H1 (cell line): ENCODE measurements around the gene RPS6KA2. TPM values are rescaled to one million over a fixed set of nuclear protein-coding genes. Genes with fewer than 3 reads are reported as not detected.

ENCODE experiments used
- CTCF ChIA-PET: fragments of 300-600 bp; sonication (Branson Sonifier 250); formaldehyde crosslinking; loops from one replicate; lab custom pipeline; 2021; ENCODE audit not compliant: partially characterized antibody; lab: Charles Lee
- POLR2A ChIA-PET: fragments of 300-600 bp; sonication (Branson Sonifier 250); formaldehyde crosslinking; loops from one replicate; lab custom pipeline; 2021; ENCODE audit warnings: inconsistent platforms; ENCODE audit not compliant: partially characterized antibody; lab: Charles Lee
- DNase-seq, 2 experiments: peaks; one replicate each; pipeline versions ENCODE4 v3.0.0 to v3.0.0-alpha.2; 2010 to 2022; ENCODE audit warnings: low spot score in 2 of 2, low read depth in 1 of 2, mixed read lengths in 1 of 2
- FAIRE-seq: peaks from 2 replicates; lab custom pipeline; 2011; peaks lifted over from hg19 to GRCh38; lab: Jason Lieb, UNC
- H2AFZ ChIP-seq: 2 replicates; pipeline ENCODE4 v1.8.1; 2012; ENCODE audit warnings: low read length, inconsistent platforms
- H2AK5ac ChIP-seq: 2 replicates; pipeline ENCODE4 v1.6.1; 2013; ENCODE audit warnings: low read depth, low read length
- H2BK120ac ChIP-seq: replicated peaks from 2 replicates; pipeline ENCODE3; 2013; ENCODE audit warnings: low read depth, low read length, inconsistent platforms
- H2BK12ac ChIP-seq: 2 replicates; pipeline ENCODE4 v1.6.1; 2013; ENCODE audit warnings: low read depth, low read length
- H2BK15ac ChIP-seq: 2 replicates; pipeline ENCODE4 v1.6.1; 2013; ENCODE audit warnings: low read length
- H2BK20ac ChIP-seq: 2 replicates; pipeline ENCODE4 v1.6.1; 2013; ENCODE audit warnings: low read length
- H2BK5ac ChIP-seq: 2 replicates; pipeline ENCODE4 v1.6.1; 2013; ENCODE audit warnings: low read depth, low read length
- H3K14ac ChIP-seq: 2 replicates; pipeline ENCODE4 v1.6.1; 2013; ENCODE audit warnings: inconsistent platforms; ENCODE audit not compliant: insufficient read length
- H3K18ac ChIP-seq: 2 replicates; pipeline ENCODE4 v1.6.1; 2013; ENCODE audit warnings: low read length; ENCODE audit errors: extremely low read depth
- H3K23ac ChIP-seq: 2 replicates; pipeline ENCODE4 v1.6.1; 2013; ENCODE audit warnings: inconsistent platforms; ENCODE audit not compliant: insufficient read length
- H3K23me2 ChIP-seq: 2 replicates; pipeline ENCODE4 v1.6.1; 2013; ENCODE audit warnings: low read depth, low read length
- H3K27ac ChIP-seq: 2 replicates; pipeline ENCODE4 v1.6.1; 2011; ENCODE audit warnings: low read depth, low read length, inconsistent platforms
- H3K27me3 ChIP-seq, 4 experiments: replicated peaks in 1 of 4; 1 replicate in 1 of 4; 2 replicates in 3 of 4; pipeline versions ENCODE4 v1.6.1 to v1.8.1; 2011 to 2013; ENCODE audit warnings: low read length in 3 of 4, mild to moderate bottlenecking in 3 of 4, inconsistent platforms in 2 of 4, mixed read lengths in 2 of 4, moderate library complexity in 1 of 4; ENCODE audit not compliant: control insufficient read depth in 3 of 4, insufficient read depth in 3 of 4; ENCODE audit errors: extremely low read depth in 1 of 4
- H3K36me3 ChIP-seq, 4 experiments: 2 replicates each; pipeline versions ENCODE4 v1.6.1 to v1.8.1; 2011 to 2013; ENCODE audit warnings: mild to moderate bottlenecking in 4 of 4, low read length in 3 of 4, moderate library complexity in 2 of 4, control low read depth in 1 of 4, inconsistent platforms in 1 of 4; ENCODE audit not compliant: insufficient read depth in 4 of 4, control insufficient read depth in 2 of 4
- H3K4ac ChIP-seq: replicated peaks from 2 replicates; pipeline ENCODE3; 2013; ENCODE audit warnings: low read length, low read depth, mixed read lengths, inconsistent platforms; ENCODE audit not compliant: insufficient read length
- H3K4me1 ChIP-seq, 4 experiments: replicated peaks in 1 of 4; 1 replicate in 1 of 4; 2 replicates in 3 of 4; pipeline versions ENCODE4 v1.6.1 to v1.8.1; 2011 to 2013; ENCODE audit warnings: low read length in 3 of 4, inconsistent platforms in 2 of 4, mixed read lengths in 1 of 4; ENCODE audit not compliant: insufficient read depth in 4 of 4, control insufficient read depth in 3 of 4
- H3K4me2 ChIP-seq, 2 experiments: 2 replicates each; pipeline versions ENCODE4 v1.6.1 to v1.8.1; 2011 to 2013; ENCODE audit warnings: low read depth in 2 of 2, low read length in 2 of 2, control low read depth in 1 of 2, inconsistent platforms in 1 of 2, mild to moderate bottlenecking in 1 of 2; ENCODE audit not compliant: insufficient read depth in 1 of 2
- H3K4me3 ChIP-seq, 4 experiments: fragments of 200-600, 300-600 bp in 1 of 4; sonication (generic), shearing (Covaris generic), sonication (Bioruptor Twin) in 1 of 4; 2 replicates each; pipeline versions ENCODE4 v1.5.1 to v1.8.1; 2011 to 2016; ENCODE audit warnings: low read length in 4 of 4, low read depth in 3 of 4, control low read depth in 2 of 4, inconsistent platforms in 2 of 4, mild to moderate bottlenecking in 2 of 4, mixed read lengths in 1 of 4, moderate library complexity in 1 of 4; ENCODE audit not compliant: insufficient read depth in 2 of 4; ENCODE audit errors: extremely low read depth in 1 of 4
- H3K56ac ChIP-seq: replicated peaks from 2 replicates; pipeline ENCODE3; 2013; ENCODE audit warnings: low read depth, mild to moderate bottlenecking, mixed read lengths, low read length, inconsistent platforms; ENCODE audit not compliant: insufficient read length
- H3K79me1 ChIP-seq: 2 replicates; pipeline ENCODE4 v1.6.1; 2013; ENCODE audit warnings: low read depth, low read length, control low read depth
- H3K79me2 ChIP-seq, 2 experiments: 2 replicates each; pipeline versions ENCODE4 v1.6.1 to v1.8.1; 2012 to 2013; ENCODE audit warnings: low read length in 2 of 2, mild to moderate bottlenecking in 2 of 2, inconsistent platforms in 1 of 2; ENCODE audit not compliant: insufficient read depth in 2 of 2, control insufficient read depth in 1 of 2
- H3K9ac ChIP-seq, 4 experiments: replicated peaks in 1 of 4; 1 replicate in 1 of 4; 2 replicates in 3 of 4; pipeline versions ENCODE4 v1.6.1 to v1.8.1; 2011 to 2013; ENCODE audit warnings: low read depth in 3 of 4, low read length in 3 of 4, control low read depth in 2 of 4, mild to moderate bottlenecking in 2 of 4, moderate library complexity in 2 of 4, inconsistent platforms in 1 of 4; ENCODE audit errors: extremely low read depth in 1 of 4
- H3K9me3 ChIP-seq, 2 experiments: 2 replicates each; pipeline versions ENCODE4 v1.6.1 to v1.8.1; 2012 to 2013; ENCODE audit warnings: mild to moderate bottlenecking in 2 of 2, moderate library complexity in 2 of 2, control low read depth in 1 of 2, inconsistent platforms in 1 of 2, low read depth in 1 of 2, low read length in 1 of 2, mixed read lengths in 1 of 2; ENCODE audit not compliant: insufficient read depth in 2 of 2
- H4K20me1 ChIP-seq, 2 experiments: replicated peaks in 1 of 2; 2 replicates each; pipeline versions ENCODE3 to v1.8.1; 2011 to 2013; ENCODE audit warnings: inconsistent platforms in 2 of 2, low read length in 2 of 2, mild to moderate bottlenecking in 1 of 2; ENCODE audit not compliant: insufficient read depth in 2 of 2, control insufficient read depth in 1 of 2
- H4K5ac ChIP-seq: 2 replicates; pipeline ENCODE4 v1.6.1; 2013; ENCODE audit warnings: low read length, low read depth, mixed read lengths, inconsistent platforms; ENCODE audit not compliant: insufficient read length
- H4K8ac ChIP-seq: 2 replicates; pipeline ENCODE4 v1.8.0; 2013; ENCODE audit warnings: mild to moderate bottlenecking, moderate library complexity, low read length, inconsistent platforms; ENCODE audit not compliant: insufficient read depth; ENCODE audit errors: extremely low read depth
- H4K91ac ChIP-seq: replicated peaks from 2 replicates; pipeline ENCODE3; 2013; ENCODE audit warnings: low read length, mixed read lengths, inconsistent platforms; ENCODE audit not compliant: insufficient read length
- BCL11A ChIP-seq, 2 experiments: IDR thresholded peaks; one replicate each; pipeline ENCODE4 v1.6.1; 2011; ENCODE audit warnings: low read depth in 2 of 2, low read length in 2 of 2, mild to moderate bottlenecking in 2 of 2
- BRCA1 ChIP-seq: IDR thresholded peaks from 2 replicates; pipeline ENCODE4 v1.6.1; 2012; ENCODE audit warnings: low read depth, low read length, improper control_type of control experiment
- CBX8 ChIP-seq: fragments of 300-800, 300-1000 bp; sonication (generic); IDR thresholded peaks from 2 replicates; pipeline ENCODE4 v1.7.1; 2016; ENCODE audit warnings: low read depth, low read length, borderline replicate concordance
- EZH2 ChIP-seq: fragments of 200-600 bp; sonication (generic); IDR thresholded peaks from 2 replicates; pipeline ENCODE4 v1.7.1; 2012; ENCODE audit warnings: low read depth, mild to moderate bottlenecking, moderate library complexity, low read length, inconsistent platforms; ENCODE audit not compliant: severe bottlenecking
- FOSL1 ChIP-seq: IDR thresholded peaks from 2 replicates; pipeline ENCODE4 v1.6.1; 2011; ENCODE audit warnings: mild to moderate bottlenecking, low read depth, low read length, moderate library complexity; ENCODE audit not compliant: insufficient read depth
- GTF2F1 ChIP-seq: IDR thresholded peaks from 2 replicates; pipeline ENCODE4 v1.6.1; 2012; ENCODE audit warnings: low read depth, low read length, improper control_type of control experiment, borderline replicate concordance
- KDM1A ChIP-seq: fragments of 200-600, 300-600 bp; sonication (generic); IDR thresholded peaks from 2 replicates; pipeline ENCODE4 v1.7.1; 2016; ENCODE audit warnings: mild to moderate bottlenecking, low read length, borderline replicate concordance
- RAD21 ChIP-seq, 2 experiments: IDR thresholded peaks in 1 of 2; conservative IDR thresholded peaks in 1 of 2; 2 replicates each; pipeline ENCODE4 v1.6.1; 2011; ENCODE audit warnings: low read depth in 2 of 2, low read length in 2 of 2, improper control_type of control experiment in 1 of 2, inconsistent platforms in 1 of 2, mild to moderate bottlenecking in 1 of 2, moderate library complexity in 1 of 2
- SIN3A ChIP-seq, 2 experiments: IDR thresholded peaks in 1 of 2; conservative IDR thresholded peaks in 1 of 2; 2 replicates each; pipeline ENCODE4 v1.6.1; 2011 to 2012; ENCODE audit warnings: low read length in 2 of 2, improper control_type of control experiment in 1 of 2, low read depth in 1 of 2, mild to moderate bottlenecking in 1 of 2
- SP2 ChIP-seq: IDR thresholded peaks from 2 replicates; pipeline ENCODE4 v1.6.1; 2012; ENCODE audit warnings: mild to moderate bottlenecking, low read length, inconsistent platforms
- TEAD4 ChIP-seq: IDR thresholded peaks from 2 replicates; pipeline ENCODE4 v1.6.1; 2012; ENCODE audit warnings: low read depth, low read length, inconsistent platforms, mixed read lengths
- YY1 ChIP-seq: IDR thresholded peaks from 2 replicates; pipeline ENCODE4 v1.6.1; 2011; ENCODE audit warnings: low read depth, mild to moderate bottlenecking, low read length
- WGBS, 2 experiments: shearing (Covaris generic) in 1 of 2; methylation state at CpG; one replicate each; pipeline versions ENCODE4 v1.1.6 to v1.1.7; 2013 to 2015; ENCODE audit warnings: low lambda C conversion rate in 2 of 2, mixed read lengths in 2 of 2, inconsistent platforms in 1 of 2, low coverage in 1 of 2, missing lambda C conversion rate in 1 of 2; ENCODE audit not compliant: insufficient replicate concordance in 2 of 2, insufficient coverage in 1 of 2, insufficient read length in 1 of 2; ENCODE audit errors: extremely low coverage in 1 of 2, missing lambda C conversion rate in 1 of 2; 5-methylcytosine and 5-hydroxymethylcytosine counted together
- polyA plus RNA-seq, 7 experiments: library from polyadenylated mRNA; depleted of rRNA in 3 of 7; stranded (reverse) in 5 of 7; unstranded in 2 of 7; fragments of >200 nt in 5 of 7; fragments of 200-250 nt in 2 of 7; gene quantifications; 1 replicate in 5 of 7; 2 replicates in 1 of 7; 4 replicates in 1 of 7; pipeline versions ENCODE4 v1.2.1 to v1.2.3, GENCODE V29; 2011 to 2013; ENCODE audit warnings: missing spikeins in 2 of 7, mixed read lengths in 2 of 7
- total RNA-seq: library from RNA; stranded (reverse); fragmentation: NEBNext Ultra II Directional; extraction: Animal tissue kit (Norgen Biotek cat#: 25700); gene quantifications from 2 replicates; pipeline ENCODE4 v1.2.1, GENCODE V29; 2021

Gene RPS6KA2
- total and polyA plus RNA-seq, 2 of the 8 experiments (the other 6 are each of a cell fraction or from before 2014, with no cell fraction given) = 8.8 to 25.7 TPM

DNA sequence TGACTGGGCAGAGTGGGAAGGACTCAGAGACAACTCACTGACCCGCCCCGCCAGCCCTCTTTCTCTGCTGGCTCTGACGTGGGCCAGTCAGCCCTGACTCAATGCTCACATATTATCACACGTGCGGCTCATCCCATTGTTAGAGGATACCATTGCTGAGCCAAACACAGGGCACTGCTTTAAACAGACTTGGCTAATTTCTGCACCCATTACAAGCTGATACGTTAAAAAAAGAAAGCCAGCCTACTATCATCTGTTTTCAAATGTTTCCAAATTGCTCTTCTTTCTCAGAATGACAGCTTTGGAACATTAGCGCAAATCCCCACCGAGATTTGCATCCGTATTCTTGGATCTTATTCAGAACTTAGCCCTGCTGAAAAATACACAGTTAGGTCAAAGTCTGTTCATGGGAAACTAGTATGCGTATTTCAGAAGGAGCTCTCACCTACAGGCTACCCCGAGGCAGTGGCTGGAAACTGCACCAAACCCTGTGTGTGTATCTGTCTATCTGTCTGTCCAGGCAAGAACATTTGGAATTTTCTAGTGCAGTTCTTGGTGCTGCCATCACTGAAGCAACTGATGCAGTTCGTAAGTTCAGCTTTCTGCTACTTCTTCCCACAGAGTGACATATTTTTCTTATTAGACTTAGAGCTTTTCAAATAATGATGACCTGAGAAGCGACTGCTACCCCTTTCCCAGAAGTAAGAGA, 73.3 kb downstream of the RPS6KA2 start:
- H2BK5ac ChIP-seq = no peak overlapping the region
- H3K4me2 ChIP-seq = no peak overlapping the region
- H2BK15ac ChIP-seq = no peak overlapping the region
- no peak overlapping the region for H3K27ac ChIP-seq
- H3K79me1 ChIP-seq = peaks cover 5% of the 10 kb centered on the region
- no peak overlapping the region for H3K9ac ChIP-seq
- ChIA-PET POLR2A (interaction anchor here (0.7 to 1.4 kb wide), 3 partner anchors 10 to 290 kb away, joined by 3 to 4 read pairs (median 3); no protein-coding TSS in a partner anchor), CTCF (interaction anchor here (0.9 to 2.6 kb wide), 3 partner anchors 10 to 60 kb away, joined by 3 to 14 read pairs (median 5); no protein-coding TSS in a partner anchor)
- DNase-seq = no peak
- H4K8ac ChIP-seq = no peak overlapping the region
- H2BK20ac ChIP-seq = no peak overlapping the region
- H3K79me2 ChIP-seq = peaks cover 0 to 31% of the 10 kb centered on the region in 2 experiments; a peak in 2 of 4 replicates
- no peak overlapping the region for H3K4me3 ChIP-seq
- peaks cover 2 to 15% (median 11%) of the 10 kb centered on the region in 4 experiments for H3K4me1 ChIP-seq
- no peak overlapping the region for H4K5ac ChIP-seq
- H2AFZ ChIP-seq = no peak overlapping the region
- no peak overlapping the region for H2BK120ac ChIP-seq
- H2AK5ac ChIP-seq = no peak overlapping the region
- H4K20me1 ChIP-seq = peaks cover 4 to 10% of the 10 kb centered on the region in 2 experiments
- no peak overlapping the region for H3K4ac ChIP-seq
- no peaks in the 10 kb centered on the region for H3K9me3 ChIP-seq
- H3K18ac ChIP-seq = no peak overlapping the region
- FAIRE-seq = no peak
- 86% methylated on average over 13 of the region's 13 CpGs; no CpG with 5 or more reads in 1 of the 2 experiments for WGBS, 2 experiments
- H3K23ac ChIP-seq = no peak overlapping the region
- H3K23me2 ChIP-seq = no peaks in the 10 kb centered on the region
- H2BK12ac ChIP-seq = no peak overlapping the region
- no peaks in the 10 kb centered on the region for H3K36me3 ChIP-seq
- no peak overlapping the region for H3K14ac ChIP-seq
- H3K56ac ChIP-seq = no peak overlapping the region
- no peaks in the 10 kb centered on the region for H3K27me3 ChIP-seq
- no peak overlapping the region for H4K91ac ChIP-seq
- TF ChIP-seq SP2 = no peak
- TF ChIP-seq EZH2 = no peak
- no peak for TF ChIP-seq FOSL1
- TF ChIP-seq BCL11A (IDR thresholded peaks at IDR 0.05; ENCODE audit: low read depth in 2 of 2, low read length in 2 of 2) = no peak
- TF ChIP-seq TEAD4 = no peak
- no peak for TF ChIP-seq KDM1A
- no peak for TF ChIP-seq RAD21 (IDR thresholded peaks at IDR 0.05 in 1 of 2, conservative IDR thresholded peaks at IDR 0.05 in 1 of 2; ENCODE audit: low read depth in 2 of 2, low read length in 2 of 2)
- TF ChIP-seq GTF2F1 = no peak
- TF ChIP-seq BRCA1 = no peak
- no peak for TF ChIP-seq CBX8
- no peak for TF ChIP-seq YY1
- no peak for TF ChIP-seq SIN3A (conservative IDR thresholded peaks at IDR 0.05 in 1 of 2, IDR thresholded peaks at IDR 0.05 in 1 of 2; ENCODE audit: low read depth in 1 of 2, low read length in 2 of 2)
